NB4 (cell line): ENCODE results near the gene KCTD19.

Experiments
- DNase-seq: peaks from one replicate; pipeline ENCODE4 v3.0.0; 2010; ENCODE audit warnings: low read depth
- H3K4me3 ChIP-seq: one replicate; pipeline ENCODE4 v1.5.1; 2011; ENCODE audit warnings: mild to moderate bottlenecking, low read depth, low read length, moderate library complexity
- CTCF ChIP-seq: IDR thresholded peaks from one replicate; pipeline ENCODE4 v1.5.1; 2012; ENCODE audit warnings: low read depth, low read length
- MYC ChIP-seq: IDR thresholded peaks from 2 replicates; pipeline ENCODE4 v1.6.1; 2011; ENCODE audit warnings: low read depth, low read length
- POLR2A ChIP-seq: IDR thresholded peaks from 2 replicates; pipeline ENCODE4 v1.6.1; 2011; ENCODE audit warnings: mild to moderate bottlenecking; ENCODE audit not compliant: insufficient read length; ENCODE audit errors: extremely low read depth
- TF ChIP-seq, protein P1 (sequence below): IDR thresholded peaks from 2 replicates; pipeline ENCODE4 v1.6.1; 2011; ENCODE audit warnings: low read depth, low read length

KCTD19 gene

DNA sequence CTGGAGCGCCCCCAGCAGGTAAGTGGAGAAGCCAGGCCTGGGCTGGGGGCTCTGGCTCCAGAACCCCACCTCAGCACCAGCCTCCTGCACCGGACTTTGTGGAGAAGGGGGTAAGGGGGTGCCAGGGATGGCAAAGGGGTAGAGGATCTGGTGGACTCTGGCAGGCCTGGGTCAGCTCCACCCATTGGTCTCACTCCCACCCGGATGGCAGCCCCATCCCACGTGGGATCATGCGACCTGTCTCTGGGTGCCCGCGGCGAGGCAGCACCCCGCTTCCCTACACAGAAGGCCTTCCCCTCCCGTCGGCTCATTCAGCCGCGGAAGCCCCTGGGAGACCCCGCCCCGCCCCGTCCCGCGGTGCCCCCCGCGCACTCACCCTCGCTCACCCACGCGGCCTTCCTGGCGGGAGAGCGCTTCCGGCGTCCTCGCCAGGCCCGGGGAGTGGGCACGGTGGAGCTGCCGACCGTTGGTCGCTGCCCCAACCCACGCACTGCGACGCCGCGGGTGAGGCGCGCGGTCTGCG, 47.7 kb downstream of the KCTD19 start:
- DNase-seq: peak; percentile 63
- H3K4me3 ChIP-seq: peak overlapping the region; percentile 65
- TF ChIP-seq, protein P1, sequence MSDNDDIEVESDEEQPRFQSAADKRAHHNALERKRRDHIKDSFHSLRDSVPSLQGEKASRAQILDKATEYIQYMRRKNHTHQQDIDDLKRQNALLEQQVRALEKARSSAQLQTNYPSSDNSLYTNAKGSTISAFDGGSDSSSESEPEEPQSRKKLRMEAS: peak; percentile 72
- TF ChIP-seq POLR2A (no peak), MYC (peak; percentile 59; the same call in 1 of the 2 replicates), CTCF (peak; percentile 34)

- TF ChIP-seq, protein P1: no peak; the same call in 1 of the 2 replicates
- no peak for TF ChIP-seq CTCF
- TF ChIP-seq POLR2A: no peak
- no peak for TF ChIP-seq MYC
- H3K4me3 ChIP-seq: peak overlapping the region; percentile 65
- peak; percentile 23 for DNase-seq
Observed at GRCh38 chr16:67277999-67278772, 48.4 kb downstream of the KCTD19 start.

DNA sequence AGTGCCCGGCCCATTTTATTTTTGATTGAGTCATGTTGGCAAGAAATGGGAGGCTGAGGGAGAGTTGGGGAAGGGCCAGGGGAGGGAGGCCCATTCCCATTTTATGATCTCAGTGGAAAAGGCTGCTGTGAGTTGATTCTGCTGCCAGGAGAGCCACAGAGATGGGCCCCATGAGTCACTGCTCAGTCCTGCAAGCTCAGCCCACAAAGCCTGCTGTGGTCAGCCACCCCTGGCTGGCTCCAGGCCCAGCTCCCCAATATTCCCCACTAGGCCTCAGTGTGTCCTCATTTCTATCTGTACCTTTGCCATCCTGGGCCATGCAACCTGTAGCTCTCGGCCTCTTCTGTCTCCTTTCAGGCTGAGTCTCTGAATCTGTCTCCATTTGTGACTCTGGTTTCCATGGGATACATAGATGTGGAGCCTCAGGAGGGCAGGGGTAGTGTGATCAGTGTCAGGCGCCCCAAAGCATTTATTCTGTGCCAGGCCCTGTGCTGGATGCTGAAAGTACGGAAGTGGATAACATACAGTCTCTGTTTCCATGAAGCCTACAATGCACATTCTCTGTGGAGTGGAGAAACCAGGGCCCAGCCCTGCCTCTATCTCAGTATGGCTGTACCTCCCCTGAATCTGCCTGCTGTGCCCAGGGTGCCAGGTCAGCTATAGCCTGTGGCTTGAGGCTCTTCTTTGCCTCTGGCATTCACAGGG, 49.1 kb downstream of the KCTD19 start:
- DNase-seq: peak; percentile 79
- no peak for TF ChIP-seq MYC
- no peak for TF ChIP-seq CTCF
- TF ChIP-seq, protein P1: no peak
- TF ChIP-seq POLR2A: no peak
- H3K4me3 ChIP-seq: peak overlapping the region; percentile 14

DNA sequence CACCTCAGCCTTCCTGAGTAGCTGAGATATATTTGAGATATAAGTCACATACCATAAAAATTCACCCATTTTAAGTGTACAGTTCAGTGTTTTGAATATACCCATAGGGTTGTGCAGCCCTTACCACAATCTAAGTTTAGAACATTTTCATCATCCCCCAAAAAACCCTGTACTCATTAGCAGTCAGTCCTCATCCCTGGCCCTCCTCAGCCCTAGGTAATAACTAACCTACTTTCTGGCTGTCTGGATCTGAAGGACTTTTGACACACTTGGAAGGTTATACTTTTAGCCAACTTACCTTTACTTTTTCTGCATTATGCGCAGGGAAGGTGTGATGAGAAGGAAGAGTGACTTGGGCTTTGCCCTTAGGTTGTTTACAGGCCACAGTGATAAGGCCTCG, 51.2 kb downstream of the KCTD19 start:
- no peak for TF ChIP-seq CTCF
- no peak for TF ChIP-seq POLR2A
- TF ChIP-seq MYC: no peak
- TF ChIP-seq, protein P1: no peak
- DNase-seq: no peak
- no peak overlapping the region for H3K4me3 ChIP-seq

- no peak for DNase-seq
- TF ChIP-seq, protein P1: no peak
- TF ChIP-seq POLR2A: no peak
- TF ChIP-seq CTCF: no peak
- TF ChIP-seq MYC: no peak
- no peak overlapping the region for H3K4me3 ChIP-seq
Observed at GRCh38 chr16:67271446-67271845, 55.1 kb downstream of the KCTD19 start.
